HepG2 (cell line): ENCODE results near the gene FOXA3. TPM values are rescaled to one million over a fixed set of nuclear protein-coding genes. Genes with fewer than 3 reads are reported as not detected.

Source experiments
- AHDC1 ChIP-seq: sonication (generic); formaldehyde crosslinking; IDR thresholded peaks from 2 replicates; pipeline ENCODE4 v1.5.1; 2020; ENCODE audit warnings: mild to moderate bottlenecking, missing genetic modification reagents, borderline replicate concordance
- FOXA1 ChIP-seq, 2 experiments: fragments of 450-650 bp in 1 of 2; sonication (generic) in 1 of 2; formaldehyde crosslinking in 1 of 2; IDR thresholded peaks; 2 replicates each; pipeline versions ENCODE4 v1.4.0 to v1.6.1; 2016 to 2020; ENCODE audit warnings: missing genetic modification reagents in 1 of 2
- NPAS2 ChIP-seq: sonication (generic); formaldehyde crosslinking; IDR thresholded peaks from 2 replicates; pipeline ENCODE4 v1.8.0; 2022; ENCODE audit warnings: mild to moderate bottlenecking, missing genetic modification reagents, borderline replicate concordance
- REST ChIP-seq, 2 experiments: IDR thresholded peaks; 2 replicates each; pipeline ENCODE4 v1.6.1; 2011 to 2012; ENCODE audit warnings: low read length in 2 of 2, borderline replicate concordance in 1 of 2, low read depth in 1 of 2, mild to moderate bottlenecking in 1 of 2, moderate library complexity in 1 of 2
- SRSF1 ChIP-seq: fragments of 200-400 bp; formaldehyde crosslinking; optimal IDR thresholded peaks from 2 replicates; pipeline ENCODE3; 2017; ENCODE audit warnings: mild to moderate bottlenecking, low read depth, low read length, moderate library complexity
- ZNF407 ChIP-seq: sonication (generic); formaldehyde crosslinking; IDR thresholded peaks from one replicate; pipeline ENCODE4 v1.5.1; 2020; ENCODE audit warnings: mild to moderate bottlenecking, missing genetic modification reagents; ENCODE audit errors: not compliant biosample characterization
- ZNF773 ChIP-seq: sonication (generic); formaldehyde crosslinking; IDR thresholded peaks from 2 replicates; pipeline ENCODE4 v1.4.0; 2020; ENCODE audit warnings: missing genetic modification reagents, borderline replicate concordance
- ZSCAN21 ChIP-seq: sonication (generic); formaldehyde crosslinking; IDR thresholded peaks from 2 replicates; pipeline ENCODE4 v1.8.0; 2022; ENCODE audit warnings: mild to moderate bottlenecking, missing genetic modification reagents, moderate library complexity, borderline replicate concordance
- polyA plus RNA-seq, 8 experiments: library from polyadenylated mRNA; depleted of rRNA in 3 of 8; stranded (reverse) in 7 of 8; unstranded in 1 of 8; fragments of >200 nt; fragmentation: Illumina TruSeq in 4 of 8; extraction: Trizol in 4 of 8; gene quantifications; 2 replicates each; pipeline versions ENCODE4 v1.2.1 to v1.2.3, GENCODE V29; 2011 to 2016; ENCODE audit warnings: low read depth in 4 of 8, missing spikeins in 1 of 8, mixed read lengths in 1 of 8; ENCODE audit not compliant: insufficient read depth in 1 of 8
- total RNA-seq, 5 experiments: library from RNA; depleted of rRNA; stranded (reverse); fragments of >200 nt; fragmentation: Illumina TruSeq; extraction: Trizol; gene quantifications; 2 replicates each; pipeline ENCODE4 v1.2.3, GENCODE V29; 2016; ENCODE audit warnings: low read depth in 1 of 5

FOXA3 gene
- total and polyA plus RNA-seq, 2 of the 13 experiments (the other 11 are each of a cell fraction or from before 2014, with no cell fraction given), result 29.8 to 47.6 TPM

GRCh38 chr19:45902651-45903625 is 38.8 kb downstream of the FOXA3 start (continued):
- TF ChIP-seq REST (IDR thresholded peaks at IDR 0.05; ENCODE audit: borderline replicate concordance in 1 of 2, low read depth in 1 of 2, low read length in 2 of 2) (no peak), ZNF407 (CRISPR knock-in tag) (no peak), NPAS2 (no peak), AHDC1 (CRISPR knock-in tag) (no peak), FOXA1 (IDR thresholded peaks at IDR 0.05) (no peak), FOXA1 (CRISPR knock-in tag; IDR thresholded peaks at IDR 0.05) (no peak), SRSF1 (no peak), ZNF773 (no peak), ZSCAN21 (CRISPR knock-in tag) (no peak)
